Tibial artery (tissue), 4 donors: ENCODE measurements around the gene PLCXD3.
A peak's percentile ranks its signal among the peaks of the same experiment; 100 is the strongest.
"Not testable (repeated sequence)": the region's sequence is repeated elsewhere in the genome, so short reads cannot be mapped to it uniquely, and the experiment has no call there.

Experiments
- DNase-seq, 2 donors: peaks; one replicate each; pipeline ENCODE4 v3.0.0-alpha.2; 2019
- H3K27ac ChIP-seq, 2 donors: fragments of 200-600 bp; sonication (generic) in 1 of 2; 1 replicate in 1 of 2; 2 replicates in 1 of 2; pipeline ENCODE4 v1.5.1; 2018 to 2019; ENCODE audit warnings: mild to moderate bottlenecking in 1 of 2
- H3K27me3 ChIP-seq, 2 donors: fragments of 200-600 bp; sonication (generic) in 1 of 2; one replicate each; pipeline versions ENCODE4 v1.5.1 to v1.6.0; 2016 to 2019
- H3K36me3 ChIP-seq, 3 donors: fragments of 200-600 bp; sonication (generic) in 2 of 3; one replicate each; pipeline ENCODE4 v1.5.1; 2016 to 2019; ENCODE audit warnings: mild to moderate bottlenecking in 2 of 3
- H3K4me1 ChIP-seq, 4 donors: fragments of 200-600 bp; sonication (generic) in 2 of 4; 1 replicate in 3 of 4; 2 replicates in 1 of 4; pipeline ENCODE4 v1.5.1; 2016 to 2019
- H3K4me3 ChIP-seq, 2 donors: fragments of 200-600 bp; sonication (generic) in 1 of 2; 1 replicate in 1 of 2; 2 replicates in 1 of 2; pipeline ENCODE4 v1.5.1; 2018 to 2019; ENCODE audit warnings: mild to moderate bottlenecking in 2 of 2
- H3K9me3 ChIP-seq, 3 donors: fragments of 200-600 bp; sonication (generic) in 1 of 3; one replicate each; pipeline ENCODE4 v1.5.1; 2016 to 2019
- CTCF ChIP-seq, 2 experiments: fragments of 200-600 bp in 1 of 2; fragments of 450-650 bp in 1 of 2; IDR thresholded peaks; one replicate each; pipeline ENCODE4 v1.5.1; 2017 to 2019; ENCODE audit warnings: antibody characterized with exemption in 2 of 2, mild to moderate bottlenecking in 1 of 2, moderate library complexity in 1 of 2
- intact Hi-C: fragments of 100-400 bp; cut with DNase I; formaldehyde crosslinking; loops from one replicate; pipeline ENCODE4 v1.15.0; 2023; ENCODE audit warnings: low total_unique reads

Gene PLCXD3

GRCh38 chr5:41337216-41337615, 173.2 kb downstream of the PLCXD3 start:
- TF ChIP-seq CTCF (IDR thresholded peaks at IDR 0.05) = no peak
- peaks cover 0 to 30% (median 8%) of the 10 kb centered on the region in 4 donors for H3K4me1 ChIP-seq
- H3K27me3 ChIP-seq = no peaks in the 10 kb centered on the region
- H3K4me3 ChIP-seq = no peak overlapping the region
- no peak overlapping the region for H3K27ac ChIP-seq
- intact Hi-C loops = no loop called here
- H3K9me3 ChIP-seq = no peaks in the 10 kb centered on the region
- DNase-seq = no peak
- H3K36me3 ChIP-seq = no peaks in the 10 kb centered on the region

GRCh38 chr5:41336471-41336870, 173.9 kb downstream of the PLCXD3 start:
- H3K27me3 ChIP-seq = no peaks in the 10 kb centered on the region
- no peak for DNase-seq
- intact Hi-C loops = no loop called here
- H3K4me1 ChIP-seq = peaks cover 0 to 30% (median 8%) of the 10 kb centered on the region in 4 donors
- no peak overlapping the region for H3K4me3 ChIP-seq
- H3K9me3 ChIP-seq = no peaks in the 10 kb centered on the region
- no peaks in the 10 kb centered on the region for H3K36me3 ChIP-seq
- no peak for TF ChIP-seq CTCF (IDR thresholded peaks at IDR 0.05)
- no peak overlapping the region for H3K27ac ChIP-seq

GRCh38 chr5:41335596-41336181, 174.7 kb downstream of the PLCXD3 start:
- no peaks in the 10 kb centered on the region for H3K9me3 ChIP-seq
- H3K27ac ChIP-seq = no peak overlapping the region
- intact Hi-C loops = no loop called here
- H3K36me3 ChIP-seq = no peaks in the 10 kb centered on the region
- peaks cover 0 to 30% (median 8%) of the 10 kb centered on the region in 4 donors for H3K4me1 ChIP-seq
- DNase-seq = no peak
- no peak for TF ChIP-seq CTCF (IDR thresholded peaks at IDR 0.05)
- no peak overlapping the region for H3K4me3 ChIP-seq
- no peaks in the 10 kb centered on the region for H3K27me3 ChIP-seq

- intact Hi-C loops = no loop called here
- Histone ChIP-seq H3K36me3 (no peaks in the 10 kb centered on the region), H3K27ac (peak overlapping the region; percentile 21 to 33), H3K27me3 (no peaks in the 10 kb centered on the region), H3K9me3 (no peaks in the 10 kb centered on the region), H3K4me3 (no peak overlapping the region), H3K4me1 (peaks cover 0 to 30% (median 8%) of the 10 kb centered on the region in 4 donors)
- DNase-seq = no peak
- no peak for TF ChIP-seq CTCF (IDR thresholded peaks at IDR 0.05)
These were observed 175.6 kb downstream of the PLCXD3 start for GRCh38 chr5:41334758-41335157.

- no peak for DNase-seq
- no peak overlapping the region for H3K4me3 ChIP-seq
- no peaks in the 10 kb centered on the region for H3K36me3 ChIP-seq
- H3K4me1 ChIP-seq = peaks cover 0 to 30% (median 8%) of the 10 kb centered on the region in 4 donors
- H3K27ac ChIP-seq = peak overlapping the region; percentile 10 to 33
- no peaks in the 10 kb centered on the region for H3K27me3 ChIP-seq
- H3K9me3 ChIP-seq = no peaks in the 10 kb centered on the region
- intact Hi-C loops = no loop called here
- TF ChIP-seq CTCF (IDR thresholded peaks at IDR 0.05) = no peak
These were observed 176.2 kb downstream of the PLCXD3 start for GRCh38 chr5:41334221-41334620.

GRCh38 chr5:41325074-41325473, 185.3 kb downstream of the PLCXD3 start:
- TF ChIP-seq CTCF (IDR thresholded peaks at IDR 0.05) = no peak
- Histone ChIP-seq H3K27me3 (no peaks in the 10 kb centered on the region), H3K9me3 (no peaks in the 10 kb centered on the region), H3K4me1 (peaks cover 0 to 9% (median 5%) of the 10 kb centered on the region in 4 donors), H3K4me3 (no peak overlapping the region), H3K36me3 (no peaks in the 10 kb centered on the region), H3K27ac (peak overlapping the region in 1 of 2 donors; percentile 21)
- DNase-seq = no peak
- intact Hi-C loops = no loop called here

GRCh38 chr5:41322826-41323225, 187.6 kb downstream of the PLCXD3 start:
- intact Hi-C loops, H3K9me3 ChIP-seq, H3K4me3 ChIP-seq, DNase-seq, H3K27me3 ChIP-seq, H3K4me1 ChIP-seq, H3K36me3 ChIP-seq, H3K27ac ChIP-seq: not testable (repeated sequence)
